Hematopoietic multipotent progenitor cell treated with erythropoietin and hydrocortisone succinate and interleukin-3 and kit ligand, for 17 days (in vitro differentiated cells): ENCODE results near the gene CEP63.

Source experiments
- DNase-seq: peaks from one replicate; pipeline ENCODE4 v3.0.0-alpha.2; 2015; ENCODE audit warnings: low spot score

The CEP63 gene

GRCh38 chr3:134468519-134468918 is 17.3 kb upstream of the CEP63 start:
- DNase-seq: no peak

GRCh38 chr3:134471521-134472193 is 14.2 kb upstream of the CEP63 start:
- no peak for DNase-seq

- no peak for DNase-seq
These were observed 13.0 kb upstream of the CEP63 start for GRCh38 chr3:134472831-134473230.

GRCh38 chr3:134473868-134474546 is 11.8 kb upstream of the CEP63 start:
- DNase-seq: peak; percentile 82

- no peak for DNase-seq
These were observed 10.9 kb upstream of the CEP63 start for GRCh38 chr3:134474956-134475355.

- no peak for DNase-seq
These were observed 9.6 kb upstream of the CEP63 start for GRCh38 chr3:134476306-134476705.

- DNase-seq: no peak
These were observed 8.9 kb upstream of the CEP63 start for GRCh38 chr3:134477002-134477401.

GRCh38 chr3:134477938-134478337 is 7.9 kb upstream of the CEP63 start:
- no peak for DNase-seq

GRCh38 chr3:134480546-134480945 is 5.3 kb upstream of the CEP63 start:
- DNase-seq: no peak

GRCh38 chr3:134481166-134481565 is 4.7 kb upstream of the CEP63 start:
- DNase-seq: no peak

GRCh38 chr3:134482622-134483021 is 3.2 kb upstream of the CEP63 start:
- DNase-seq: no peak

GRCh38 chr3:134483195-134483900 is 2.5 kb upstream of the CEP63 start:
- DNase-seq: no peak

- no peak for DNase-seq
These were observed 661 bp upstream of the CEP63 start for GRCh38 chr3:134485075-134485717.

- peak; percentile 33 for DNase-seq
These were observed 752 bp downstream of the CEP63 start for GRCh38 chr3:134486577-134487041.

GRCh38 chr3:134487406-134487805 is 1.5 kb downstream of the CEP63 start:
- no peak for DNase-seq

- no peak for DNase-seq
These were observed 8.6 kb downstream of the CEP63 start for GRCh38 chr3:134494495-134494894.

GRCh38 chr3:134495980-134496379 is 10.1 kb downstream of the CEP63 start:
- no peak for DNase-seq

- peak; percentile 38 for DNase-seq
These were observed 10.7 kb downstream of the CEP63 start for GRCh38 chr3:134496471-134497071.

- no peak for DNase-seq
These were observed 17.4 kb downstream of the CEP63 start for GRCh38 chr3:134503266-134503665.

- no peak for DNase-seq
These were observed 18.3 kb downstream of the CEP63 start for GRCh38 chr3:134504132-134504531.

GRCh38 chr3:134505485-134505884 is 19.6 kb downstream of the CEP63 start:
- no peak for DNase-seq

- no peak for DNase-seq
These were observed 25.6 kb downstream of the CEP63 start for GRCh38 chr3:134511500-134511899.
